Middle frontal gyrus (tissue), 1 donor: ENCODE results near the gene ISG20L2.
"Not testable (repeated sequence)": the region's sequence is repeated elsewhere in the genome, so short reads cannot be mapped to it uniquely, and the experiment has no call there.

Experiments
- DNase-seq: peaks from one replicate; pipeline ENCODE4 v3.0.0-alpha.2; 2015; ENCODE audit warnings: low spot score; ENCODE audit errors: extremely low spot score

Gene ISG20L2, protein sequence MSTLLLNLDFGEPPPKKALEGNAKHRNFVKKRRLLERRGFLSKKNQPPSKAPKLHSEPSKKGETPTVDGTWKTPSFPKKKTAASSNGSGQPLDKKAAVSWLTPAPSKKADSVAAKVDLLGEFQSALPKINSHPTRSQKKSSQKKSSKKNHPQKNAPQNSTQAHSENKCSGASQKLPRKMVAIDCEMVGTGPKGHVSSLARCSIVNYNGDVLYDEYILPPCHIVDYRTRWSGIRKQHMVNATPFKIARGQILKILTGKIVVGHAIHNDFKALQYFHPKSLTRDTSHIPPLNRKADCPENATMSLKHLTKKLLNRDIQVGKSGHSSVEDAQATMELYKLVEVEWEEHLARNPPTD

DNA sequence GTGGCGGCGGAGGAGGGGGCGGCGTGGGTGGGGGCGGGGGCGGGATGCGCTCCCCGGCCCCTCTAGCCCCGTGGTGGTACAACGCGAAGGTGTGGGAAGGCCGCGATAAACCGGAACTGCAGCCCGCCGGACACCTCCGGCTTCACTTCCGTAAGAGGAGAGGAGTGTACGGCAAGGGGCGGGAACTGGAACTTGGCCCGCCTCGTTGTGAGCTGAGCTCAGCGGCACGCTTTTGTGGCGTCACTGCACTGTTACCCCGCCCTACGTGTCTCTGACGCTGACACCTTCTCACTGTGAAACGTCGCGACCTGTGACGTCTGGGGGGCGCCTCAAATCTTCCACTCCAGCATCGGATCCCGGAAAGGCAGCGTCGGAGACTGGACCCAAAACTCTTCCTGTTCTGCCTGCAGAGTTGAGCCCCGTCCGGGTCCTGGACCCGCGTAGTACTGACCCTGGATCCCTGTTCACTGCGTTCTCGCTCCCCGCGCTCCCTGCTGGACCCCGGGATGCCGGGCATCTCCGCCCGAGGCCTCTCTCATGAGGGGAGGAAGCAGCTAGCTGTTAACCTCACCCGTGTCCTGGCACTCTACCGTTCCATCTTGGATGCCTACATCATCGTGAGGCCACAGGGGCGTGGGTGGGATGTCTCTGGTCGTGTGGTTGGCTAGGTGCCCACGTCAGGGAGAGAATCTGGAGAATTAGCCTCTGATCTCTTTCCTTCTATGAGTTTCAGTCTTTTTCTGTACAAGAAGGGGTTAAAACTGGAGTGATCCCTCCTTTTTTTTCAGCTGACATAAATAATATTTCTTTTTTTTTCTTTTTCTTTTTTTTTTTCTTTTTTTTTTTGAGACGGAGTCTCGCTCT, at the start of gene ISG20L2:
Gene ISG20L2, minus strand, starts transcription at position 168 of the 864 bp plus-strand sequence. CDS start 1,114 bp downstream, outside the sequence.
- DNase-seq = peak; percentile 93

DNA sequence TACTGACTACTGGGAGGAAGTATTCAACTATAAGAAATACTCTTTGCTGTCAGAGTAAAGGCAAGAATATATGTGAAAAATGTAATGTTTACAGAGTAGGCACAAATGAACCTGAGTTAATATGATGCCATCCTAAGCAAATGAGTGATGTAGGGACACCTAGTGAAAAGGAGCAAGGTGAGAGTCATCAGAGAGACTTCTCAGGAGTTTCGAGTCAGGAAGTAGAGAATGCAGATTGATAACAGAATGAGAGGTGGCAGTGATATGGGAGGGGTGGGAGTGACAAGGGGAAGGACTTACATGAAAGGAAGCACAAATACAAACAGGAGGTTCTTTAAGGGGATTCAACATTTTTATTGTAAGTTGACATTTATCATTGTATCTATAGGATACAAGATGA, 49.0 kb upstream of the ISG20L2 start:
- no peak for DNase-seq

DNA sequence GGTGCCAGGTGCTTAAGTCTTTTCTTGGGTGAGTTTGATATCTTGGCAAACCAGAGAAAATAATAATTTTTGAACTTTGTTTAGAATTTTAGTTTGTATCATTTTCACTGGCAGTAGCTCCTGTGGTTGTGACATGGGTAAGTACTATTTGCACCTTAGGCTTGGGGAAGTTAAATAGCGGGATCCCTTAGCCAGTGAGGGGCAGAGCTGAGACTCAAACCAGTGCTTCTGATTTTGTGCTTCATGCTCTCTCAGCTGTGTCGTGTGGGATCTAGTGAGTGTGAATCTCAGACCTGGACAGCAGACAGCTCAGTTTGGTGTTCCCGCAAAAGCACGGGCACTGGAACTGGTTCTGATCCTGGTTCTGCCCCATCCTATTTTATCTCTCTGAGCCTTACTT, 48.4 kb upstream of the ISG20L2 start:
- DNase-seq = no peak

DNA sequence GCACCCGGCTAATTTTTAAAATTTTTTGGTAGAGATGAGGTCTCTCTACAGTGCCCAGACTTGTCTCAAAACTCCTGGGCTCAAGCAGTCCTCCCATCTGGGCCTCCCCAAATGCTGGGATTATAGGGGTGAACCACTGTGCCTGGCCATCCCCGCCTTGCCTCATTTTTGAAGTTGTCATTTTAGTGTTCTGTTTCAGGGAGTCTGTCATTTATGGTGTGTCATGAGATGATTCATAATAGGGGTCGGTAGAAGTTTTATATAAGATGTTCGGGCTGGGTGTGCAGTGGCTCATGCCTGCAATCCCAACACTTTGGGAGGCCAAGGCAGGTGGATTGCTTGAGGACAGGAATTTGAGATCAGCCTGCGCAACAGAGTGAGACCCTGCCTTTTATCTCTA, 47.2 kb upstream of the ISG20L2 start:
- no peak for DNase-seq

DNA sequence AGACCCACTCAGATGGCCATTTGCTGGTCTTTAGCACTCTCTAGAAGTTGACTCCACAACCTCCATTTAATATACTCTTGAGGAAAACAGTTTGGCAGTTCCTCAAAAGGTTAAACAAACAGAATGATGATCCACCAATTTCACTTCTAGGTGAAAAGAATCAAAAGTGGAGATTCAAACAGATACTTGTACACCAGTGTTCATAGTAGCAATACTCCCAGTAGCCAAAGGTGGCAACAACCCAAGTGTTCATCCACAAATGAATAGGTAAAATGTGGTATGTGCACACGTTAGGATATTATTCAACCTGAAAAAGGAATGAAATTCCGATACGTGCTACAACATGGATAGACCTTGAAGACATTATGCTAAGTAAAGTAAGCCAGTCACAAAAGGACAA, 45.0 kb upstream of the ISG20L2 start:
- no peak for DNase-seq

DNA sequence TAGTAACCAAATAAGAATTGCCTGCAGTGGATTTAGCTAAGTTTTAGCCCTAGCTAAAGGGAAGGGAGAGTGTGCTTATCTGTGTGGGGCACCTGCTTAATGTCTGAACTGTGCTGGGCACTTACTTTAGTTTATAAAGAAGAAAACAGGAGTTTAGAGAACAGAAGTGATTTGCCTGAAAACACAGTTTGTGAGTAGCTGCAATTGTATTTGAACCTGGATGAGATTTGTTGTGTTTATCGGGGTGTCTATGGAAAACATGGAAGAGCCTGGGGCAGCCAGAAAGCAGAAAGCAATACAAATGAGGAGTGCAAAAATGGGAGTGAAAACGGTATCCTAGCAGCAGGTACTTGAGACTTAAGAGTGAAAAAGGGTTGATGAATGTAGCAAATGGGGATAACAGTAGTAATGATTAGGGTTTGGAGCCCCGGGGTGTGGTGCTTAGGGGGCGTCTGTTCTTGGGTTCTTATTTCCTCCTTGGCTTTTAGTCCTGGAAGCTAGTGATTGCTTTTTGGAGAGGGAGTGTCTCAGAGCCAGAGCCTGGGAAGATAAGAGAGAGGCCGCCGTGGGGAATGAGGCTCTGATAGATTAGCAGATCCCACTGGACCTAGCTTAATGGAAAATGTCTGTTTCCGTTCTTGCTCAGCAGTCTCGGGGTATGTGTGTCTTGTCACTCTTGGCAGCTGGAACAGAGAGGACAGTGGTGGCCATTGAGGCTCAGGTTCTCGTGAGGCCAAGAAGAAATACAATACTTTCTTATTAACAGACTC, 44.3 kb upstream of the ISG20L2 start:
- DNase-seq = no peak

DNA sequence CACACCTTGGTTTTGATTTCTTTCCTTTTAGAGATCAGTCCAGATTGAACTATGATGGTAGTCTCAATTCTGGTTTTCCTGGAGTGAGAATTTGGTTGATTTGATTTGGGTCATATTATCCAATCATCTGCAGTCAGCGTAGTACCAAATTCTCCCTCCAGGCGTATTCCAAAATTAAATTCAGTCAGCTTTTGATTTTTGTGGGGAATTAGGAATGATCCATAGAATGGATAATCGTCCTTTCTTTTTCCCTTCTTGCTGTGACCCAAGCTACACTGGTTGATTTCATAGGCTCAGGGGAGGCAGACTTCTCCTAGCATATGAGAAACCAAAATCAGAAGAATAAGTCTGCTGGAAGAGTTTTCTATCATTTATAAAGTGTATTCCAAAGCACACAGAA, 43.7 kb upstream of the ISG20L2 start:
- DNase-seq = no peak

DNA sequence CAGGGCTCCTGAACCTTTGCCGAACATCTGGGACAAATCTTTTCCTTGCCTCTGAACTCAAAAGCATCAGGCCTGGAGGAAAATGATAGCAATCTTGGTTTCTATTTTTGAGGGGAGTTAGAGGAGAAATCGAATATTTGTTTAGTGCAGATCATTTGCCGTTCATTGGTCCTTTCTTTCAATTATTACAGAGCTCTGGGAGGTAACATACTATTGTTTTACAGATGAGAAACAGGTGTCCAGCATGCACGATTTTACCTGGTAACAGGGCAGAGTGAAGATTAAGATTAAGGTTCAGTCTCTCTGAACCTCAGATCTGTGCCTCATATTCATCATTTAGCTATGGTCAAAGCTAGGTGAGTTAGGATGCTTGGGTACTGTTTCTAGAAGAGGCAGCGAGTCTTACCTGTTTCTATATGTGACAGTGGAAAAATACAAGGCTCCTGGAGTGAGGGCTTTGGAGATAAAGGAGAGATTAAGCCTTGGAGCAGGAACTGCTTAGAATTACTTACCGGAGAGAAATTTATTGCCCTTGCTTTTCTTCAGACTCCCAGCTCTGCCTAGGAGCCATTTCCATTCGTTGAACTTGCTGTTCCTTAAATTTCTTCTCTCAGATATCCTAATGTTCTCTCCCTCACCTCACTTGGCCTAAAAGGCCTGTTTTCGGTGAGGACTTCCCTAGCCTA, 40.2 kb upstream of the ISG20L2 start:
- DNase-seq = no peak

DNA sequence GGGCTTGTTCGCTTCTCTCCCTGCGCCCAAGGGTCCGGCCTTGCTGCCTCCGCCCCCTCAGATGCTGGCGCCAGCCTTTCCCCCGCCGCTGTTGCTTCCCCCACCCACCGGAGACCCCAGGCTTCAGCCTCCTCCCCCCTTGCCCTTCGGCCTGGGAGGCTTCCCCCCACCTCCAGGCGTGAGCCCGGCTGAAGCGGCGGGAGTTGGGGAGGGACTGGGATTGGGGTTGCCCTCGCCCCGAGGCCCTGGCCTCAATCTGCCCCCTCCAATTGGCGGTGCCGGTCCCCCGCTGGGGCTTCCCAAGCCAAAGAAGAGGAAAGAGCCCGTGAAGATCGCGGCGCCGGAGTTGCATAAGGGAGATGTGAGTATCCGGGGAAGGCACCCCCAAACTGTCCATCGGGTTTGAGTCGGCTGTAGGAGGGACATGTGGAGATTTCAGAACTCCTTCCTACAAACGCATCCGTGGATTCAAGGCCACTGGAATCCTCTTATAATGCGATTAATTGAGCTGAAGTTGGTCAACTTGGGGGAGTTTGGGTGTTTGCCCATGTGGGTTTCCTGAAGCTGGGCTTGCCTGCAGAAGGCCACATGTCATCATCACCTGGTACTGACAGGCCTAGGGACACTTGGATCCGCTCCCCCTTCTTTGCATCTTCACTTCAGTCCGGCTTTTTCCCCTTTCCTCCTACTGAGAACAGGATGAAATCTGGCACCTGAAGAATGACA, 39.5 kb upstream of the ISG20L2 start:
- no peak for DNase-seq

DNA sequence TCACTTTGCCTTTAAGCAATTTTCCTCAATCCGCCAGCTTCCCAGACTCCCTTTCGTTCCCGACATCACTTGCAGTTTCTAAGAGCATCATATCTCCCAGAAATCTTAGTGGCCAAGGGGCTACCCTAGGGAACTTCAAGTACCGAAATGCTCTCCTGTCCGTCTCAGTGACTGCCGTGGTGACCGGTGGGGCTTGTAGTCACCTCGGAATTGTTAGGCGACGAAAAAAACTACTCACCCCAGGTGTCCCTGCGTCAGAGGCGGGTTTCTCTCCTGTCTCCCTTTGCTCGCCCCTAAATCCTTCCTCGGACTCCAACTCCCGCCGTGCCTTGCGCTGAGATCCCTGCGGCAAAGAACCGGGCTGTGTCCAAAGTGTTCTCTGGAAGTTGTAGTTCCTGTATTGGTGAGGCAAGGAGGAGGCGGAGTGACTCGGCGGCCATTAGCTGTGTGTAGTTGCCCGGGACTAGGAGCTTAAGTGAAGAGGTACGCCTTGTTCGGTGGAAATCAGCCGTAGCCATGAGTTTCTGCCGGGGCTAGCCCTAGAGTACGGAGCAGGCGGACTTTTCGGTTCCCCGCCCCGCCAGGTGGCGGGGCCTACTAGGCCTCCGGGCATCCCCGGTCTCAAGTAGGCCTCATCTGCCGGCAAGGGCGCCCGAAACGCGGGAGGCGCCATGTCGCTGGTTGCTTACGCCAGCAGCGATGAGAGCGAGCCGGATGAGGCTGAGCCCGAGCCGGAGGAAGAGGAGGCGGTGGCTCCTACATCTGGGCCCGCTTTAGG, 38.7 kb upstream of the ISG20L2 start, which contains the start of gene PRCC:
Gene PRCC, plus strand, starts transcription at position 435 of the 778 bp plus-strand sequence. Its CDS starts 237 bp downstream, at position 672.
- peak; percentile 100 for DNase-seq

DNA sequence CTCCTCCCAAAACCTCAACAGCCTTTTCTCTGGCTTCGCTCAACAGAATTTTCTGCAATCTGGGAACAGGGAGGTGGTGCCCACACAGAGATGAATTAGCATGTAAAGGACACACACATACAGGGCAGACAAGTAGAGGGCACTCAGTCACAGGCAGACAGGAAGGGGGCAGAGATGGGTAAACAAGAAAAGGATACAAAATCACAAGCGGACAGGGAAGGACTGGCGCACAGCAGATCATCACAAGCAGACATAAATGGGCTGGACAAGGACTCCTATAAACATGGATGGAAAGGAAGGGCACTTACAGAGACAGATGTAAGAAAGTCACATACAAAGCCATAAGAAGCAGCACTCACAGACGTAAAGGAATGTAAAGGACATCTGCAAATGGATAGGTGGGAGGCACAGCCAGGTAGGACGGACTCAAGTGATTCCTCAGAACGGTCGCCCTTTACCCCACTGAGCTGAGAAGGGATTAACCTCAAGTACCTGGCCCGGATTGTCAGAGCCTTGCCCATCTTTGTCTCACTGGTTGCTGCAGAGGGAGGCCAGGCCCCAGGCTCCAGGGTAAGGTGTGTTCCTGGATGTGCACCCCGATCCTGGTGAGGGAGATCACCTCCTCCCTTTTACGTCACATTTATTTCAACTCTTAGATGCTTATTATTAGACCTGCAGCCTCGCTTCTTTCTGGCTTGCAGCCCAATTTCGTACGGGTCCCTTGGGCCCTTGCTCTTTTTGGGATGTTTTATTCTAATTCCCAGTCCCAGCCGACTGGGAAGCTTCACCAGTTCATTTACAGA, 37.9 kb upstream of the ISG20L2 start:
- no peak for DNase-seq

DNA sequence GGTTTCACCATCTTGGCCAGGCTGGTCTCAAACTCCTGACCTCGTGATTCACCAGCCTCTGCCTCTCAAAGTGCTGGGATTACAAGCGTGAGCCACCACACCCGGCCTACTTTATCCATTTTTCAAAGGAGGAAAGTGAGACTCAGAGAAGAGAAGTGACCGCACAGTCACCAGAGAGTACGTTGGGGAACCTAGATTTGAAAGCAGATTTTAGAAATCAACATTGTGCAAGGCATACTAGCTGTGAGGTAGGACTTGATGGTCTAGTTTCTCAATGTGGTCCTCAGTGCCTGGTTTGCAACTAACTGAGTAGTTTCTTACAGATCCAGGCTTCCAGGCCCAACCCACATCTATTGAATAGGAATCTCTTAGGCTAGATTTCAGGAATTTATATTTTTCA, 37.1 kb upstream of the ISG20L2 start:
- DNase-seq = no peak

DNA sequence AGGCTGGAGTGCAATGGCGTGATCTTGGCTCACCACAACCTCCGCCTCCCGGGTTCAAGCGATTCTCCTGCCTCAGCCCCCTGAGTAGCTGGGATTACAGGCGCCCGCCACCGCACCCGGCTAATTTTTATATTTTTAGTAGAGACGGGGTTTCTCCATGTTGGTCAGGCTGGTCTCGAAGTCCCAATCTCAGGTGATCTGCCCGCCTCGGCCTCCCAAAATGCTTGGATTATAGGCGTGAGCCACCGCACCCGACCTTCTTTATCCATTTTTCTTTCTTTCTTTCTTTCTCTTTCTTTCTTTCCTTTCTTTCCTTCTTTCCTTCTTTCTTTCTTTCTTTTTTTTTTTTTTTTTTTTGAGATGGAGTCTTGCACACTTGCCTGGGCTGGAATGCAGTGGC, 36.6 kb upstream of the ISG20L2 start:
- DNase-seq = not testable (repeated sequence)

DNA sequence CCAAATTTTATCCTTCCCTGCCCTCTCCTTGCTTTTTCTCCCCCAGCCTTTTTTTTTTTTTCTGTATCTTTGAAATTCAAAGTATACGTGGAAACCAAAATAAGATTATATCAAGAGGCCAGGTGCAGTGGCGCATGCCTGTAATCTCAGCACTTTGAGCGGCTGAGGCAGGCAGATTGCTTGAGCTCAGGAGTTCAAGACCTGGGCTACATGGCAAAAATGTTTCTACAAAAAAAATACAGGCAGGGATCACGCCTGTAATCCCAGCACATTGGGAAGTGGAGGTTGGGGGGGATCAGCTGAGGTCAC, 32.2 kb upstream of the ISG20L2 start:
- DNase-seq = no peak

DNA sequence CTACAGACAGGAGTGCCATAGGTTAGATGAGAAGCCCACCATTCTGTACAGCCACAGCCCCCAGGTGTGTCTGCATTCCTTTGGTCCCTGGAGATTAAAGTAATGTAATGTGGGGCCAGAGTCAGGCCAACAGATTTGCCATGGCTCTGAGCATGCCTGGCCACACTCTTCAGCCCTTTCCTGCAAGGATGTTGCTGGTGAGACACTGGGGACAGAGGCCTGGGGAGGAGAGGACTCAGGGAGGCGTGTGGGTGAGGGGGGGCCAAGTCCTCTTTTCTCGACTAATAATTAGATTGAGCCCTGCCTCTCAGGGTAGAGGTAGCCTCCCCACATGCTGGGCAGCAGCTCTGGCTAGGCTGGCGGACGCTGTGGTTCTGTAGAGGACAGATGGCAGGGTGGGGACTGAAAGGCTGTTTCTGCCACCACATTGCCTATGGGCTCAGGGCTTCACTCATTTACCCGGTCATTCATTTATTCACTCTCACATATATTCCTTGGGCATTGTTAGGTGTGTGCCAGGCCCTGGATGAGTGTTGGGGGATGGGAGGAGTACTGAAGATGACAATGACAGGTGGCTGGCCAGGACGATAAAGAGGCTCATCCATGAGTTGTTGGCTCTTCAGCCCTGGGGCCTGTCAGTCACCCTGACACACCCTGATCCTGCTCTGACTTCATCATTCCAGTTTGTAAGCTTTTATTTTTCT, 31.7 kb upstream of the ISG20L2 start:
- DNase-seq = no peak

DNA sequence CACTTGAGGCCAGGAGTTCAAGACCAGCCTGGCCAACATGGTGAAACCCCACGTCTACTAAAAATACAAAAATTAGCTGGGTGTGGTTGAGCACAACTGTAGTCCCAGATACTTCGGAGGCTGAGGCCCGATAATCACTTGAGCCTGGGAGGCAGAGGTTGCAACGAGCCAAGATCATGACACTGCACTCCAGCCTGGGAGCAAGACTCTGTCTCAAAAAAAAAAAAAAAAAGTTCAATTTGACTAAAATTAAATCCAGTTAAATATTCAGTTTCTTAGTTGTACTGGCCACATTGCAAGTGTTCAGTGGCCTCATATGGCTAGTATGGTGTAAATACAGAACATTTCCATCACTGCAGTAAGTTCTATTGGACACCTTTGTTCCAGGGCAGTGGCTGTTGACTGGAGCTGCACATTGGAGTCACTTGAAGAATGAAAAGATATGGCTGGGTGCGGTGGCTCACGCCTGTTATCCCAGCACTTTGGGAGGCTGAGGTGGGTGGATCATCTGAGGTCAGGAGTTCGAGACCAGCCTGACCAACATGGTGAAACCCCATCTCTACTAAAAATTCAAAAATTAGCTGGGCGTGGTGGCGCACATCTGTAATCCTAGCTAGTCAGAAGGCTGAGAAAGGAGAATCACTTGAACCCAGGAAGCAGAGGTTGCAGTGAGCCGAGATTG, 29.1 kb upstream of the ISG20L2 start:
- DNase-seq = not testable (repeated sequence)

DNA sequence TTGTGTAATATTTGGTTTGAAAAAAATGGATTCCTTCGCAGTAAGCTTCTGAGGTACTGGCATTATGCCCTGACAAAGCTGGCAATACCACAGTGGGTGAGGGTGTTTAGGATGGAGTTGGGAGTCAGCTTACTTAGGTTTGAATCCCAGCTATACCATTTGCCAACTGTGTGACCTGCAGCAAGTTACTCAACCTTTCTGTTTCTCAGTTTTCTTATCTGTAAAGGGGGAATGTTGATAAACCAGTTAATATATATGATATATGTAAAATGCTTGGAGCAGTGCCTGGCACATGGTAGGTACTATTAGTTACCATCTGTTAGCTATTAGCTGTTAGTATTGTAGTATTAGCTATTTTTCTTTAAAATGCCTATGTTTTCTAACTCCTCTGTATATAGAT, 27.8 kb upstream of the ISG20L2 start:
- no peak for DNase-seq

DNA sequence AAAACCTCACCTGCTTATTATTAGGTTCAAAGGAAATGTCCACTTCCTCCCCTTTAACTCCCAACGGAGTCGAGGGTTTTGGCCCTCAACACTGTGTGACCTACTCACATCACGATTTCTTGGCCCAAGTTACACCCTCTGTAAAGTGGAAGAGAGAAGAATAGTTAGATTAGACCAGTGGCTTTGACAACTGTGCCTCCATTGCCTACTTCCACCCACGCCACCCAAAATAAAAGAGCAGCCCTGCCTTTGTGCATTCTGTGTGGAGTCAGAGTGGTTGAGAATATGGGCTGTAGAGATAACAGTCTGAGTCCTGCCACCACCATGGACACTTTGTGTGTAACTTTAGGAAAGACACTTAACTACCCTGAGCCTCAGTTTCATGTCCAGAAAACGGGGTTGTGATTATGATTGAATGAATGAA, 27.0 kb upstream of the ISG20L2 start:
- no peak for DNase-seq
